HepG2 (cell line): ENCODE measurements around the gene SWI5. TPM values are rescaled to one million over a fixed set of nuclear protein-coding genes. Genes with fewer than 3 reads are reported as not detected.
A peak's percentile ranks its signal among the peaks of the same experiment; 100 is the strongest.

ENCODE experiments used
- ATAC-seq: fragments of 200-7000 bp; cut with Tn5 transposase; 3 replicates; pipeline ENCODE4 v1.9.1; 2020; ENCODE audit warnings: mild to moderate bottlenecking, moderate library complexity
- BruUV-seq: library from RNA; stranded (reverse); fragments of 400-500 nt; replicated peaks from 2 replicates; lab custom pipeline; 2021; lab: Mats Ljungman, UMichigan
- CTCF ChIA-PET: fragments of 300-600 bp; formaldehyde crosslinking; extraction: SDS; loops from one replicate; lab custom pipeline; 2021; ENCODE audit warnings: low total read pairs, inconsistent platforms, low intra/inter-chr PET ratio; lab: Yijun Ruan, JAX
- POLR2A ChIA-PET: fragments of 350-600 bp; sonication (Branson Sonifier 250); formaldehyde crosslinking; loops from one replicate; lab custom pipeline; 2020; ENCODE audit warnings: antibody characterized with exemption, inconsistent platforms; lab: Yijun Ruan, JAX
- DNase-seq: peaks from one replicate; pipeline ENCODE4 v3.0.0-alpha.2; 2015; ENCODE audit warnings: low spot score
- FAIRE-seq: peaks from 3 replicates; lab custom pipeline; 2011; peaks lifted over from hg19 to GRCh38; lab: Jason Lieb, UNC
- H2AFZ ChIP-seq: one replicate; pipeline ENCODE4 v1.6.1; 2011; ENCODE audit warnings: low read length, inconsistent platforms
- H3K27ac ChIP-seq: fragments of 300-600 bp; 3 replicates; pipeline ENCODE4 v1.8.0; 2011; ENCODE audit warnings: mixed run types, mild to moderate bottlenecking, mixed read lengths, low read length, inconsistent platforms; ENCODE audit not compliant: insufficient read depth; ENCODE audit errors: extremely low read length
- H3K27me3 ChIP-seq, 2 experiments: fragments of 200-600 bp in 1 of 2; 2 replicates in 1 of 2; 3 replicates in 1 of 2; pipeline versions ENCODE4 v1.6.0 to v1.8.0; 2011; ENCODE audit warnings: low read length in 2 of 2, mild to moderate bottlenecking in 2 of 2, moderate library complexity in 2 of 2, inconsistent platforms in 1 of 2; ENCODE audit not compliant: insufficient read depth in 2 of 2, control insufficient read depth in 1 of 2
- H3K36me3 ChIP-seq, 2 experiments: fragments of 200-600 bp in 1 of 2; replicated peaks in 1 of 2; 2 replicates in 1 of 2; 3 replicates in 1 of 2; pipeline versions ENCODE4 v1.5.1 to v1.8.0; 2011; ENCODE audit warnings: low read length in 2 of 2, inconsistent platforms in 1 of 2; ENCODE audit not compliant: insufficient read depth in 2 of 2, control insufficient read depth in 1 of 2
- H3K4me1 ChIP-seq: 2 replicates; pipeline ENCODE4 v1.5.1; 2012; ENCODE audit warnings: low read length, inconsistent platforms; ENCODE audit not compliant: insufficient read depth
- H3K4me2 ChIP-seq: 2 replicates; pipeline ENCODE4 v1.6.0; 2011; ENCODE audit warnings: low read depth, low read length, inconsistent platforms
- H3K4me3 ChIP-seq, 3 experiments: fragments of 200-600 bp in 1 of 3; sonication (generic), shearing (Covaris generic) in 1 of 3; replicated peaks in 1 of 3; 2 replicates each; pipeline ENCODE4 v1.5.1; 2011 to 2016; ENCODE audit warnings: low read length in 3 of 3, inconsistent platforms in 2 of 3, low read depth in 2 of 3, mild to moderate bottlenecking in 2 of 3, control low read depth in 1 of 3, mixed read lengths in 1 of 3; ENCODE audit not compliant: insufficient read depth in 1 of 3
- H3K79me2 ChIP-seq: one replicate; pipeline ENCODE4 v1.6.1; 2011; ENCODE audit warnings: low read length, inconsistent platforms; ENCODE audit not compliant: insufficient read depth
- H3K9ac ChIP-seq: 2 replicates; pipeline ENCODE4 v1.6.0; 2011; ENCODE audit warnings: mild to moderate bottlenecking, low read depth, low read length, inconsistent platforms; ENCODE audit not compliant: insufficient read depth
- H3K9me3 ChIP-seq: 2 replicates; pipeline ENCODE4 v1.5.1; 2012; ENCODE audit warnings: mild to moderate bottlenecking, low read length
- H4K20me1 ChIP-seq: 2 replicates; pipeline ENCODE4 v1.6.0; 2011; ENCODE audit warnings: inconsistent platforms, mild to moderate bottlenecking, low read length, moderate library complexity; ENCODE audit not compliant: insufficient read depth
- AGO1 ChIP-seq: fragments of 200-400 bp; formaldehyde crosslinking; IDR thresholded peaks from 2 replicates; pipeline ENCODE4 v1.6.1; 2017; ENCODE audit warnings: mild to moderate bottlenecking, low read depth, low read length, moderate library complexity; ENCODE audit not compliant: poor library complexity, severe bottlenecking
- CEBPB ChIP-seq: IDR thresholded peaks from 2 replicates; pipeline ENCODE4 v1.6.1; 2011; ENCODE audit warnings: low read depth, low read length, improper control_type of control experiment, borderline replicate concordance
- CEBPG ChIP-seq: IDR thresholded peaks from 2 replicates; pipeline ENCODE4 v1.6.1; 2016
- ELF4 ChIP-seq: sonication (generic); formaldehyde crosslinking; IDR thresholded peaks from 2 replicates; pipeline ENCODE4 v1.5.0; 2020; ENCODE audit warnings: missing genetic modification reagents, mild to moderate bottlenecking, moderate library complexity, borderline replicate concordance
- GATAD2A ChIP-seq: IDR thresholded peaks from 2 replicates; pipeline ENCODE4 v1.6.1; 2016
- MYNN ChIP-seq: sonication (generic); formaldehyde crosslinking; IDR thresholded peaks from 2 replicates; pipeline ENCODE4 v1.4.0; 2020; ENCODE audit warnings: mild to moderate bottlenecking, low read depth, missing genetic modification reagents
- RBM39 ChIP-seq: fragments of 200-400 bp; formaldehyde crosslinking; IDR thresholded peaks from one replicate; pipeline ENCODE4 v1.6.1; 2018; ENCODE audit warnings: antibody characterized with exemption, mild to moderate bottlenecking, low read depth, low read length; ENCODE audit not compliant: poor library complexity, severe bottlenecking
- THAP11 ChIP-seq: IDR thresholded peaks from 2 replicates; pipeline ENCODE4 v1.6.1; 2016; ENCODE audit warnings: missing biosample characterization, missing genetic modification reagents
- ZNF10 ChIP-seq: sonication (generic); formaldehyde crosslinking; IDR thresholded peaks from 2 replicates; pipeline ENCODE4 v1.4.0; 2020; ENCODE audit warnings: mild to moderate bottlenecking, low read depth, missing genetic modification reagents, borderline replicate concordance
- ZNF326 ChIP-seq: sonication (generic); formaldehyde crosslinking; IDR thresholded peaks from 2 replicates; pipeline ENCODE4 v1.4.0; 2020; ENCODE audit warnings: missing genetic modification reagents, borderline replicate concordance
- ZNF629 ChIP-seq: sonication (generic); formaldehyde crosslinking; conservative IDR thresholded peaks from 2 replicates; pipeline ENCODE4 v1.5.0; 2020; ENCODE audit warnings: missing genetic modification reagents
- ZZZ3 ChIP-seq: sonication (generic); formaldehyde crosslinking; IDR thresholded peaks from 2 replicates; pipeline ENCODE4 v1.4.0; 2020; ENCODE audit warnings: missing genetic modification reagents, mild to moderate bottlenecking, borderline replicate concordance
- WGBS: methylation state at CpG from one replicate; pipeline ENCODE4 v1.1.6; 2017; ENCODE audit warnings: low lambda C conversion rate; 5-methylcytosine and 5-hydroxymethylcytosine counted together
- in situ Hi-C: cut with HindIII; loops from 2 replicates; pipeline ENCODE4 v1.10.0; 2017; ENCODE audit warnings: low pct_unique_long_range_greater_than_20kb; ENCODE audit not compliant: extremely low pct_ligation_motif_present
- intact Hi-C: fragments of 100-400 bp; cut with micrococcal nuclease; formaldehyde crosslinking; loops from one replicate; pipeline ENCODE4 v1.10.0; 2022; ENCODE audit not compliant: unreplicated experiment
- polyA plus RNA-seq, 8 experiments: library from polyadenylated mRNA; depleted of rRNA in 3 of 8; stranded (reverse) in 7 of 8; unstranded in 1 of 8; fragments of >200 nt; fragmentation: Illumina TruSeq in 4 of 8; extraction: Trizol in 4 of 8; gene quantifications; 2 replicates each; pipeline versions ENCODE4 v1.2.1 to v1.2.3, GENCODE V29; 2011 to 2016; ENCODE audit warnings: low read depth in 4 of 8, missing spikeins in 1 of 8, mixed read lengths in 1 of 8; ENCODE audit not compliant: insufficient read depth in 1 of 8
- total RNA-seq, 5 experiments: library from RNA; depleted of rRNA; stranded (reverse); fragments of >200 nt; fragmentation: Illumina TruSeq; extraction: Trizol; gene quantifications; 2 replicates each; pipeline ENCODE4 v1.2.3, GENCODE V29; 2016; ENCODE audit warnings: low read depth in 1 of 5
- TF ChIP-seq, protein P1 (sequence below): sonication (generic); formaldehyde crosslinking; IDR thresholded peaks from 2 replicates; pipeline ENCODE4 v1.5.1; 2020; ENCODE audit warnings: mild to moderate bottlenecking, missing genetic modification reagents
- TF ChIP-seq, protein P2 (sequence below): sonication (generic); formaldehyde crosslinking; conservative IDR thresholded peaks from 2 replicates; pipeline ENCODE4 v1.8.0; 2022; ENCODE audit warnings: mild to moderate bottlenecking, moderate library complexity, missing genetic modification reagents
- TF ChIP-seq, protein P3 (sequence below): sonication (generic); formaldehyde crosslinking; IDR thresholded peaks from 2 replicates; pipeline ENCODE4 v1.4.0; 2020; ENCODE audit warnings: mild to moderate bottlenecking, missing genetic modification reagents
- TF ChIP-seq, protein P4 (sequence below): sonication (generic); formaldehyde crosslinking; IDR thresholded peaks from 2 replicates; pipeline ENCODE4 v1.4.0; 2020; ENCODE audit warnings: missing genetic modification reagents

The SWI5 gene
- total and polyA plus RNA-seq, 2 of the 13 experiments (the other 11 are each of a cell fraction or from before 2014, with no cell fraction given): 39.2 to 41.0 TPM

DNA sequence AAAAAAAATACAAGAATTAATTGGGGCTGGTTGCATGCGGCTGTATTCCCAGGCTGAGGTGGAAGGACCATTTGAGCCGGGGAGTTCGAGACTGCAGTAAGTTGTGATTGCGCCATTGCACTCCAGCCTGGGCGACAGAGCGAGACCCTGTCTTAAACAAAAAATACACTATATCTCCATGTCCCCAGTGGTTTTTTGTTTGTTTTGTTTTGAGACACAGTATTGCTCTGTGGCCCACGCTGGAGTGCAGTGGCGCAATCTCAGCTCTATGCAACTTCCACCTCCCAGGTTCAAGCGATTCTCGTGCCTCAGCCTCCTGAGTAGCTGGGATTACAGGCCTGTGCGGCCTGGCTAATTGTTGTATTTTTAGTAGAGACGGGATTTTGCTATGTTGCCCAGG, 47.7 kb downstream of the SWI5 start:
- Histone ChIP-seq H3K9me3 (no peaks in the 10 kb centered on the region), H3K4me3 (peak overlapping the region; percentile 93 to 99 (median 94)), H3K79me2 (peaks cover 33% of the 10 kb centered on the region), H3K4me2 (peak overlapping the region; percentile 80), H4K20me1 (no peaks in the 10 kb centered on the region), H3K9ac (peak overlapping the region; percentile 96), H3K27me3 (no peaks in the 10 kb centered on the region; a peak in 1 of 5 replicates), H3K4me1 (peaks cover 28% of the 10 kb centered on the region), H2AFZ (no peak overlapping the region), H3K27ac (no peak overlapping the region), H3K36me3 (peaks cover 11 to 35% of the 10 kb centered on the region in 2 experiments)
- POLR2A ChIA-PET: interaction anchor here (1.1 to 1.4 kb wide), 2 partner anchors 29 to 228 kb away, joined by 3 read pairs; no protein-coding TSS in a partner anchor
- FAIRE-seq: no peak
- CTCF ChIA-PET: no interaction called here
- no peak for ATAC-seq
- intact Hi-C loops (loop anchor here (2.0 kb wide), 2 partner anchors 17 to 27 kb away; partner anchors contain the start of gene SLC27A4), in situ Hi-C loops (no loop called here)
- BruUV-seq: no TSS peak
- whole genome bisulfite sequencing: 46% methylated on average over 12 of the region's 12 CpGs
- DNase-seq: no peak
- TF ChIP-seq, protein P1, sequence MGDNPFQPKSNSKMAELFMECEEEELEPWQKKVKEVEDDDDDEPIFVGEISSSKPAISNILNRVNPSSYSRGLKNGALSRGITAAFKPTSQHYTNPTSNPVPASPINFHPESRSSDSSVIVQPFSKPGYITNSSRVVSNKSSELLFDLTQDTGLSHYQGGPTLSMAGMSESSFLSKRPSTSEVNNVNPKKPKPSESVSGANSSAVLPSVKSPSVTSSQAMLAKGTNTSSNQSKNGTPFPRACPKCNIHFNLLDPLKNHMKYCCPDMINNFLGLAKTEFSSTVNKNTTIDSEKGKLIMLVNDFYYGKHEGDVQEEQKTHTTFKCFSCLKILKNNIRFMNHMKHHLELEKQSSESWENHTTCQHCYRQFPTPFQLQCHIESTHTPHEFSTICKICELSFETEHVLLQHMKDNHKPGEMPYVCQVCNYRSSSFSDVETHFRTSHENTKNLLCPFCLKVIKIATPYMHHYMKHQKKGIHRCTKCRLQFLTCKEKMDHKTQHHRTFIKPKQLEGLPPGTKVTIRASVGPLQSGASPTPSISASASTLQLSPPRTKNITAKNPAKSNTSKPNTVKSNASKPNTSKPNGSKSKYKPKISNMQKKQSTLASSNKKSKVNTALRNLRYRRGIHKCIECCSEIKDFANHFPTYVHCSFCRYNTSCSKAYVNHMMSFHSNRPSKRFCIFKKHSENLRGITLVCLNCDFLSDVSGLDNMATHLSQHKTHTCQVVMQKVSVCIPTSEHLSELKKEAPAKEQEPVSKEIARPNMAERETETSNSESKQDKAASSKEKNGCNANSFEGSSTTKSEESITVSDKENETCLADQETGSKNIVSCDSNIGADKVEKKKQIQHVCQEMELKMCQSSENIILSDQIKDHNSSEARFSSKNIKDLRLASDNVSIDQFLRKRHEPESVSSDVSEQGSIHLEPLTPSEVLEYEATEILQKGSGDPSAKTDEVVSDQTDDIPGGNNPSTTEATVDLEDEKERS: no peak
- TF ChIP-seq ZZZ3 (CRISPR knock-in tag): no peak
- TF ChIP-seq THAP11 (CRISPR knock-in tag): 0 out of 2 replicates have a peak, but pooled peaks have one; percentile 16
- TF ChIP-seq ZNF629 (CRISPR knock-in tag): no peak
- TF ChIP-seq, protein P2, sequence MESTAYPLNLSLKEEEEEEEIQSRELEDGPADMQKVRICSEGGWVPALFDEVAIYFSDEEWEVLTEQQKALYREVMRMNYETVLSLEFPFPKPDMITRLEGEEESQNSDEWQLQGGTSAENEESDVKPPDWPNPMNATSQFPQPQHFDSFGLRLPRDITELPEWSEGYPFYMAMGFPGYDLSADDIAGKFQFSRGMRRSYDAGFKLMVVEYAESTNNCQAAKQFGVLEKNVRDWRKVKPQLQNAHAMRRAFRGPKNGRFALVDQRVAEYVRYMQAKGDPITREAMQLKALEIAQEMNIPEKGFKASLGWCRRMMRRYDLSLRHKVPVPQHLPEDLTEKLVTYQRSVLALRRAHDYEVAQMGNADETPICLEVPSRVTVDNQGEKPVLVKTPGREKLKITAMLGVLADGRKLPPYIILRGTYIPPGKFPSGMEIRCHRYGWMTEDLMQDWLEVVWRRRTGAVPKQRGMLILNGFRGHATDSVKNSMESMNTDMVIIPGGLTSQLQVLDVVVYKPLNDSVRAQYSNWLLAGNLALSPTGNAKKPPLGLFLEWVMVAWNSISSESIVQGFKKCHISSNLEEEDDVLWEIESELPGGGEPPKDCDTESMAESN (CRISPR knock-in tag): no peak
- TF ChIP-seq GATAD2A (CRISPR knock-in tag): no peak
- no peak for TF ChIP-seq ZNF326 (CRISPR knock-in tag)
- TF ChIP-seq ZNF10 (CRISPR knock-in tag): no peak
- TF ChIP-seq CEBPG (CRISPR knock-in tag): no peak
- TF ChIP-seq RBM39: no peak
- TF ChIP-seq CEBPB: peak; percentile 33; the same call in 1 of the 2 replicates
- no peak for TF ChIP-seq AGO1
- TF ChIP-seq, protein P3, sequence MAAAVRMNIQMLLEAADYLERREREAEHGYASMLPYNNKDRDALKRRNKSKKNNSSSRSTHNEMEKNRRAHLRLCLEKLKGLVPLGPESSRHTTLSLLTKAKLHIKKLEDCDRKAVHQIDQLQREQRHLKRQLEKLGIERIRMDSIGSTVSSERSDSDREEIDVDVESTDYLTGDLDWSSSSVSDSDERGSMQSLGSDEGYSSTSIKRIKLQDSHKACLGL (CRISPR knock-in tag): no peak
- TF ChIP-seq MYNN: no peak
- TF ChIP-seq, protein P4, sequence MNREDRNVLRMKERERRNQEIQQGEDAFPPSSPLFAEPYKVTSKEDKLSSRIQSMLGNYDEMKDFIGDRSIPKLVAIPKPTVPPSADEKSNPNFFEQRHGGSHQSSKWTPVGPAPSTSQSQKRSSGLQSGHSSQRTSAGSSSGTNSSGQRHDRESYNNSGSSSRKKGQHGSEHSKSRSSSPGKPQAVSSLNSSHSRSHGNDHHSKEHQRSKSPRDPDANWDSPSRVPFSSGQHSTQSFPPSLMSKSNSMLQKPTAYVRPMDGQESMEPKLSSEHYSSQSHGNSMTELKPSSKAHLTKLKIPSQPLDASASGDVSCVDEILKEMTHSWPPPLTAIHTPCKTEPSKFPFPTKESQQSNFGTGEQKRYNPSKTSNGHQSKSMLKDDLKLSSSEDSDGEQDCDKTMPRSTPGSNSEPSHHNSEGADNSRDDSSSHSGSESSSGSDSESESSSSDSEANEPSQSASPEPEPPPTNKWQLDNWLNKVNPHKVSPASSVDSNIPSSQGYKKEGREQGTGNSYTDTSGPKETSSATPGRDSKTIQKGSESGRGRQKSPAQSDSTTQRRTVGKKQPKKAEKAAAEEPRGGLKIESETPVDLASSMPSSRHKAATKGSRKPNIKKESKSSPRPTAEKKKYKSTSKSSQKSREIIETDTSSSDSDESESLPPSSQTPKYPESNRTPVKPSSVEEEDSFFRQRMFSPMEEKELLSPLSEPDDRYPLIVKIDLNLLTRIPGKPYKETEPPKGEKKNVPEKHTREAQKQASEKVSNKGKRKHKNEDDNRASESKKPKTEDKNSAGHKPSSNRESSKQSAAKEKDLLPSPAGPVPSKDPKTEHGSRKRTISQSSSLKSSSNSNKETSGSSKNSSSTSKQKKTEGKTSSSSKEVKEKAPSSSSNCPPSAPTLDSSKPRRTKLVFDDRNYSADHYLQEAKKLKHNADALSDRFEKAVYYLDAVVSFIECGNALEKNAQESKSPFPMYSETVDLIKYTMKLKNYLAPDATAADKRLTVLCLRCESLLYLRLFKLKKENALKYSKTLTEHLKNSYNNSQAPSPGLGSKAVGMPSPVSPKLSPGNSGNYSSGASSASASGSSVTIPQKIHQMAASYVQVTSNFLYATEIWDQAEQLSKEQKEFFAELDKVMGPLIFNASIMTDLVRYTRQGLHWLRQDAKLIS (CRISPR knock-in tag): no peak
- TF ChIP-seq ELF4: no peak
